Hematopoietic multipotent progenitor cell treated with erythropoietin and hydrocortisone succinate and interleukin-3 and kit ligand, for 4 days (in vitro differentiated cells): ENCODE data around the gene PMFBP1.

Experiments used
- DNase-seq: peaks from one replicate; pipeline ENCODE4 v3.0.0-alpha.2; 2015

Gene PMFBP1

GRCh38 chr16:72187551-72187950, 15.6 kb upstream of the PMFBP1 start:
- no peak for DNase-seq

GRCh38 chr16:72182976-72183375, 11.0 kb upstream of the PMFBP1 start:
- DNase-seq: no peak

GRCh38 chr16:72179204-72179970, 7.4 kb upstream of the PMFBP1 start:
- no peak for DNase-seq

- DNase-seq: no peak
These were observed 2.8 kb upstream of the PMFBP1 start for GRCh38 chr16:72174726-72175125.

- no peak for DNase-seq
These were observed 2.0 kb upstream of the PMFBP1 start for GRCh38 chr16:72173997-72174396.

GRCh38 chr16:72171236-72171635, 719 bp downstream of the PMFBP1 start:
- no peak for DNase-seq

- DNase-seq: no peak
These were observed 2.2 kb downstream of the PMFBP1 start for GRCh38 chr16:72169708-72170107.

GRCh38 chr16:72168365-72168764, 3.6 kb downstream of the PMFBP1 start:
- no peak for DNase-seq

GRCh38 chr16:72166954-72167561, 4.9 kb downstream of the PMFBP1 start:
- DNase-seq: no peak

GRCh38 chr16:72166151-72166550, 5.8 kb downstream of the PMFBP1 start:
- no peak for DNase-seq

GRCh38 chr16:72164691-72165090, 7.3 kb downstream of the PMFBP1 start:
- DNase-seq: no peak

GRCh38 chr16:72162105-72162692, 9.8 kb downstream of the PMFBP1 start:
- no peak for DNase-seq

GRCh38 chr16:72159801-72160200, 12.2 kb downstream of the PMFBP1 start:
- DNase-seq: no peak

- no peak for DNase-seq
These were observed 12.6 kb downstream of the PMFBP1 start for GRCh38 chr16:72159386-72159785.

GRCh38 chr16:72149676-72150464, 22.1 kb downstream of the PMFBP1 start:
- DNase-seq: no peak

- DNase-seq: no peak
These were observed 29.5 kb downstream of the PMFBP1 start for GRCh38 chr16:72142476-72142875.

GRCh38 chr16:72139908-72140307, 32.0 kb downstream of the PMFBP1 start:
- DNase-seq: no peak

- no peak for DNase-seq
These were observed 33.8 kb downstream of the PMFBP1 start for GRCh38 chr16:72138064-72138572.

GRCh38 chr16:72137380-72138063, 34.4 kb downstream of the PMFBP1 start:
- no peak for DNase-seq

- no peak for DNase-seq
These were observed 37.4 kb downstream of the PMFBP1 start for GRCh38 chr16:72134507-72134906.

- DNase-seq: no peak
These were observed 39.2 kb downstream of the PMFBP1 start for GRCh38 chr16:72132726-72133125.

GRCh38 chr16:72131036-72131435, 40.9 kb downstream of the PMFBP1 start:
- no peak for DNase-seq
